ENCODE results near the gene UBR4.
"Not testable (repeated sequence)": the region's sequence is repeated elsewhere in the genome, so short reads cannot be mapped to it uniquely, and the experiment has no call there.

The UBR4 gene

DNA sequence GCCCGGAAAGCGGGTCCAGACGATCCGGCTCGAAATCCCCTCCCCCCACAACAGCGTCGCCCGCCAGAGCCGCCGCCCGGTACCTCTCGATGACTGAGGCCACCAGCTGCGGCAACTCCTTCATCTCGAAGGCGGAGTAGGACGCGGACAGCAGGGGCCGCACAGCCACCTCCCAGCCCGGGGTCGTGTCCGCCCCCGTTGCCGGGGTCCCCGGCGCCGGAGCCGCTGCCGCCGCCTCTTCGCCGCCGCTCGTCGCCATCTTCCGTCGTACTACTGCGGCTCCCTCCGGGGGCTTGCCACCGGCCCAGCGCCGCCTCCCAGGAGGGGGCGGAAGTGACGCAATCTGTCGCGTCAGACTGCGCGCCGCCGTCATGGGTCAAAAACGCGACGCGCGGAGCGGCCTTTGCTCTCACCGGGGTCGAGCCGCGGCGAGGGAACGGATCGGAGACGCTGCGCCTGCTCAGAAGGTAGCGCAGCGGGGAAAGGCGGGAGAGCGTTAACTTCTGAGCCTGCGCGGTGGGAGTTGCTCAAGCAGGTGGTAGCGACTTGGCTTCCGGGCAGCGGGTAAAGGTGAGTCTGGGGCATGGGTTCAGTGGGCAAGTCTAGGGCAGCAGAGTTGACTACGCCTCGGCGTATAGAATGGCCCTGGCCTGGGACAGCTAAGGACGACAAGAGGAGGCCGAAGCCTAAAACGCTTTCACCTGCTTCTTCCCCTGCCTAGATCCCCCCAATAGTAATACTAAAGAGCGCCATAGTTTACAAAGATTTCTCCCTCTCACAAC, at the start of gene UBR4:
TSS of gene UBR4 (minus strand) at position 277 of the 782 bp plus-strand sequence. CDS start at position 259, 18 bp downstream.
- in situ Hi-C loops (cut with MboI; ENCODE audit: low sequenced_read_pairs), result no loop called here

DNA sequence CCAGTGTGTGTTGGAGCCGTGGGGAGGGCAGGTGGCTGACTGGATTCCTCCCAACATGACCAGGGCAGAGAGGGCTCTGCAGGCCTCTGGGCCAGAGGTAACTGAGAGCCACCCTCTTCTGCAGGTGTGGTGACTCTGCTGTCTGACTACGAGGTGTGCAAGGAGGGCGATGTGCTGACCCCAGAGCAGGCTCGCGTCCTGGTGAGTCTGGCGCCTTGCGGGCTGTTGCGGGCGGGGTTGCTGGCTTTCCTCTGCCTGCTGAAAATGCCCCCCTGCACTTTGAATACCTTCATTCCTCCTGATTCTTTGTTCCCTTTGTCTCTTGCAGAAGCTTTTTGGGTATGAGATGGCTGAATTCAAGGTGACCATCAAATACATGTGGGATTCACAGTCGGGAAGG, 48.3 kb upstream of the UBR4 start:
- in situ Hi-C loops (cut with MboI; ENCODE audit: low sequenced_read_pairs), result no loop called here

DNA sequence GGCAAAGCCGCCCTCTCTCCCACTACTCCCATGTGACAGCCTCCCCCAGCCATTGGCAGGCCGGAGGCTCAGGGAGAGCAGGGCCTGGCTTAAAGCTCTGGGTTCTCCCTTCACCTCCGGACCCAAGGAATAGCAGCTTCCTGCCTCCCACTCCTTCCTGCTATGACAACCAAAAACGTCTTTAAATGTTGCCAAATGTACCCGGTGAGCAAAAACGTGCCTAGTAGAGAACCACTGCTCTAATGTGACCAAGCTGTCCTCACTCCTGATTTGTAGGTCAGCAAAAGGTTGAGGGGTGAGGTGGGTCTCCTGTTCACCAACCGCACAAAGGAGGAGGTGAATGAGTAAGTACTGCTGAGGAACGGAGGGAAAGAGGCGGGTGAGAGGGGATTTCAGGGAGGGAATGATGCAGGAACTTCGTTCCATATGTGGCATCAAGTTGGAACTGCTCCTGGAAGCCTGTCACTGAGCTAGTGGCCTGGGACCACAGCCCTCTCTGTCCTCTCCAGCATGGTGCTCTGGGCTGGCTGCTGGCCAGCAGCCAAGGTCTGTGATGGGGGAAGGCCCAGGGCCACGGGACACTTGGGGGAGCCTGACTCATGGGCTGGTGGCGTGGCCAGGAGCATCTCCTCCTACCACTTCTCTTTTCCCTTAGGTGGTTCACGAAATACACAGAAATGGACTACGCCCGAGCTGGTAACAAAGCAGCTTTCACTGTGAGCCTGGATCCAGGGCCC, 47.3 kb upstream of the UBR4 start:
- in situ Hi-C loops (cut with MboI; ENCODE audit: low sequenced_read_pairs), result no loop called here

DNA sequence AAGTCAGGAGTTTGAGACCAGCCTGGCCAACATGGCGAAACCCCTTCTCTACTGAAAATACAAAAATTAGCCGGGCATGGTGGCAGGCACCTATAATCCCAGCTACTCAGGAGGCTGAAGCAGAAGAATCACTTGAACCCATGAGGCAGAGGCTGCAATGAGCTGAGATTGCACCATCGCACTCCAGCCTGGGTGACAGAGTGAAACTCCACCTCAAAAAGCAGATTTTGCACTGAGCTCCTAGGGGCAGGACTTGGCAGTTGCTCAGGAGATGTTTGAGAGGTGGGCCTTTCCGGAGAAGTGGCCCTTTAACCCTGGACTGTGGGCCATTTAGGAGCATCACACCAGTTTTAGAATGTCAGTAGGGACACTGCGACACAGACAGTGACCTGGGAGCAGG, 46.2 kb upstream of the UBR4 start:
- in situ Hi-C loops (cut with MboI; ENCODE audit: low sequenced_read_pairs), result not testable (repeated sequence)

DNA sequence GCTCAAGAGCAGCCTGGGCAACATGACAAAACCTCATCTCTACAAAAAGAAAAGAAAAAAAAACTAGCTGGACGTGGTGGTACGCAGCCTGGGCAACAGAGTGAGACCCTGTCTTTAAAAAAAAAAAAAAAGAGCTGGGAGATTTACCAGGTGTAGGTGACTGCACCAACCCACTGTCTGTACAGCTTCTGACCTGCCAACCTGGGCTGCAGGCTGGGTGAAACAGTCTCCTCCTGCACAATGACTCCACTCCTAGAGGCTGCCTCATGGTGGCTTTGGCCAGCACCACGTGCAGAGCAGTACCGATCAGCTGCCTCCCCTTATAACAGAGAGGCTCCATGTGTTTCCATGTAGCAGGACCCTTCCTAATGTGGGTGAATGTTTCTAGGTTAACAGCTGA, 45.2 kb upstream of the UBR4 start:
- in situ Hi-C loops (cut with MboI; ENCODE audit: low sequenced_read_pairs), result no loop called here

DNA sequence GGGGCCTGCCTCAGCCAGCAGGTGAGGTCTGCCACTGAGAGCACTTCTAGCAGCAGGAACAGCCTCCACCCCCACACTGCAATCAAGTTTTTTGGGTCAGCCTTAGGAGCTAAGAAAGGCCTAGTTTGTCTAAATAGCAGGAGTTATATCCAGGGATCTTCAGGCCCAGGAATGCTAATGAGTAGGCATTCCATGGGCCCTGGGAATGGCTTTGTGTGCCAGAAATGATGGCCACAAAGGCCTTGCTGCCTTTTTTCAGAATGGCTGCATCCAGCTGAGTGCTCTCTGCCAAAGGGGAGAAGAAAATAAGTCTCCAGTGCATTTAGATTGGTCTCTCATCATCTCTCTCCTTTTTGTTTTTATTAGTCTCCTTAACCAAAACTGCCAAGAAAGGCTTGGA, 44.4 kb upstream of the UBR4 start:
- in situ Hi-C loops (cut with MboI; ENCODE audit: low sequenced_read_pairs), result no loop called here

DNA sequence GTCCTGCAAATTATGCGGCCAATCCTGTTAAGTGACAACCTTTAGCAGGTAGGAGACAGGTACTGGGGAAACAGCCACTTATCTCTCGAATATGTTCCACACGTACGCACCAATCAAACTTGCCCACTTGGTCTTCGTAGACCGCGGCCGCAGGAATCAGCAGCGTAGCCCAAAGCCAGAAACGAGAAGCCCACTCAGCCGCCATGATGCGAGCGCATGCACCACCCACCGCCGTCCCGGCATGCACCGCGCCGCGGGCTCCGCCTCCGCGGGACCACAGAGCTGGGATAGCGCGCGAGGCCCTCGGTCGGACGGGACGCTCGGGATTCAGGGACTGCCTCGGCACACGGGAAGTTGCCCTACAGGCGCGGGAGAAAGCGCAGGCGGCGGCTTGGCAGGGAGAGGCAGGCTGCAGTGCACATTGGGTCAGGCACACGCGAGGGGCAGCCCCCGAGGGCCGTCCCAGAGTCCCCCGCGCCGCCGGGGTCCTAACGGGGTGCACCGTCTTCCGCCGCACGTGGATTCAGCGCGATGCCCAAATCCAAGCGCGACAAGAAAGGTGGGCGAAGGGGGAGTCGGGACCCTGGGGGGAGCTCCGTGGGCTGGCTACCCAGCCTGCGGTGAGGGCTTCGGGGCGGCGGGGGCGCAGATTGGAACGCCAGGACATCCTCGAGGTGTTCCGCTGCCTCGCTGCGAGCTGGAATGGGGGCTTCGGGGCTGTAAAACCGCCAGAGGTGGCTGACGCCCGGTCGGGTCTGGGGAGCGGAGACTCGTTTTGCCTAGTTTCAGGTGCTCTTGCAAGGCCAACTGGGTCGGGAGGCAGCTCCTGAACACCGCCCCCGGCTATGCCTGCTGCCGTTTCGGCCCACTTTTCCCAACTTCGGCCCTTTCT, 41.5 kb upstream of the UBR4 start, which contains the start of the genes EMC1 and MRTO4:
TSS of gene EMC1 (minus strand) at position 220 of the 892 bp plus-strand sequence. CDS start at position 205, 15 bp downstream.
TSS of gene MRTO4 (plus strand) at position 501 of the 892 bp plus-strand sequence. CDS start at position 532, 31 bp downstream.
- in situ Hi-C loops (cut with MboI; ENCODE audit: low sequenced_read_pairs), result no loop called here

DNA sequence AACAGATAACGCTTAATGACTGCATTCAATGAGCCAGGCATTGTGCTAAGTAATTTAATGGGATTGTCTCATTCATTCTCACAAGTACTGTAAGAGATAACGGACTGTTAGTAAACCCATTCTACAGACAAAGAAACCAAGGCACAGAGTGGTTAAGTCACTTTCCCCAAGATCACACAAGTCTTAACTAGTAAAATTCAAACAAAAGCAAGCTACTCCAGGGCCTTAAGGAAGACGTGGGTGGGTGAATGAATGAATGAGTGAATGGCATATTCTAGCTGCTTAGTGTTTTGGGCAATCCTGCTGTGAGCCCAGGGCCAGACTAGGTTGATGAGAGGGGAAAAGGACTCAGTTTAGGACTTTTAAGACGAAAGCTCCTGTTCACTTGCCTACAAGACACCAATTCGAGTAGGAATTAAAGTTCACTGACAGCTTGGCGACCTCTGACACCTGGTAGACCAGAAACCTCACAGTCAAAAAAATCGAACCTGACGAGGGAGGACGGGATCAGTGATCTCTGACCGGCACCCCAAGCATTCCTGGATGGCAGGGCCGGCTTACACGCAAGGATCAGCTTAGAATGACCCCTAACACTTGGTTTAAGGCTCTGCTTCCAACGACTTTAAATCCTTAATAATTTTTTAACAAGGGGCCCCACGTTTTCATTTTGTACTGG, 40.7 kb upstream of the UBR4 start:
- in situ Hi-C loops (cut with MboI; ENCODE audit: low sequenced_read_pairs), result no loop called here

DNA sequence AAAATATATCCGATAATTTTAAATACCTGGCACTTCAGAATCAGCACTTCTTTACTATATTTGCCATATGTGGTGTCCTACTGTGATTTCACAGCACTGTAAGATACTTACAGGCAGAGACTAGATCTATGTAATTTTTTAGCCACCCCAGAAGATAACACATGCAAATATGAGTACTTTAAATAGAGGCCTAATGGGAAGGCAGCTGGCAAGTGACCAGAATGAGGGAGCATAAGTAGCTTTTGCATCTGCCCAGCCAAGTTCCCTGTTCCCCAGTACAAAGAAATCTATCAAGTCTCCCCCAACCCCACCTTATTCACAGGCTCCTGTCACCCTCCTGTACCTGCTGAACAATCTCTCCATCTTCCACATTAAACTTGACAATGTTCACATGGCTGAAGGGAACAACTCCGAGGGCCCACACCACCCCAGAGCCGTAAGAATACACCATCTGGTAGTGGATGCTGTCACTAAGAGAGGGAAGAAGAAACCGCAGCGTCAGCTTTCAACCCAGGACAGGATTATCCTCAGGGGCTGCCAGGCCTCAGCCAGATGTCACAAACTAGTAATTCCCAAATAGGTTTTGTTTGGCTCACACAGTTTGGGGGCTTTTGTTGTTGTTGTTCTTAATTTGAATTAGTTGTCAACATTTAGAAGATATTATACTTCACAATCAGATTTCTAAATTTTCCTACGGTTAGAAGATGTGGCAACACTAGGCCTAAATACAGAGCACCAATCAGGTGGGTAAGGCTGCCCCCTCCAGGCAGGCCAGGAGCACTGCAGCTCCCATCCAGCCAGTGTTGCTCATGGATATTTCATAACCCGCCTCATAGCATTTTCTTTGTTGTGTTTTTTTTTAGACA, 30.8 kb upstream of the UBR4 start:
- in situ Hi-C loops (cut with MboI; ENCODE audit: low sequenced_read_pairs), result loop anchor here (10.0 kb wide), 1 partner anchor 346 kb away; no protein-coding TSS in a partner anchor

DNA sequence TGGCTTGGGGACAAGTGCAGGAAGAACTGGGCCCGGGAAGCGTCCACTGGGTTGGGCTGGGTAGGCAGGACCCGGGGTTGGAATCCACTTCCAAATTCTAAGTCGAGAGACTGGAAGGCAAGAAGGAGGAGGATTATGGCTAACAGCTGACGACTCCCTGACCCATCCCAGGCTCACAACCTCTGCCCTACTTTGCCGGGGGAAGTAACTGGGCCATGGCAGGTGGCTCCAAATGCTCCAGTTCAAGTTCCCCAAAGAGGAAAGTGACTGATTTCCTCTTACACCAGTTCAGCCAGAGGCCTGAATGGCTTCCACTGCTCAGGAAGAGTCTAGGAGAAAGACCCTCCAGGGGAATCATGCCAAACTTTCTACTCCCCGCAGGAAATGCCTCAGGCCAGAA, 29.8 kb upstream of the UBR4 start:
- in situ Hi-C loops (cut with MboI; ENCODE audit: low sequenced_read_pairs), result loop anchor here (10.0 kb wide), 1 partner anchor 345 kb away; no protein-coding TSS in a partner anchor

DNA sequence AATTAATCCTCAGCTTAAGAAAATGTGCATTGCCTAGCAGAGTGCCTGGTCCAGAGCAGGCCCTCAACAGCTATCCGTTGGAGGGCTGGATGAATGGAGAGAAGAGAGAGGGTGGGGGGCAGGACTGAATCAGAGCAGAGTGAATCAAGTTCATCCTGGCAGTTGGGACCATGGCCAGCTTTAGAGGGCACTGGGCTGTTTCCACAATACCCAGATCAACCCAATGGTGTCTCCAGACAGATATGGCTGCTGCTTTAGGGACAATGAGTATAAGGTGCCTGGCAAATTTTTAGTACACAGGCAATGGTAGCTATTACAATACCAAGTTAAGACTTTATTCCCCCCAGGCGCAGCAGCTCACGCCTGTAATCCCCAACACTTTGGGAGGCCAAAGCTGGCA, 24.2 kb upstream of the UBR4 start:
- in situ Hi-C loops (cut with MboI; ENCODE audit: low sequenced_read_pairs), result no loop called here

DNA sequence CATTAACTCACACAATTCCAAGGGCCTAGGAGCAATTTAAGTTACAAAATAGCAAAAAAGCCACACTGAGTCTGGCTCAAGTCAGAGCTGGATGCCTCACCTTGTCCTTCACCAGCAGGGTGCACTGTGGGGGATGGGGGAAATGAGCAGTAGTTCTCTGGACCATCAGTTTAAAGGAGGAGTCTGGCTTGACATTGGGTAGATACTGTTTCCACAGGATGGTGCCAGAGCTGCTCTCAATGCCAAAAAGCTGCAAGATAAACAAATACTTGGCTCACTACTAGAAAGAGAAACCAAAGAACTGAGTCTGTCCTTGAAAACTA, 22.4 kb upstream of the UBR4 start:
- in situ Hi-C loops (cut with MboI; ENCODE audit: low sequenced_read_pairs), result no loop called here

DNA sequence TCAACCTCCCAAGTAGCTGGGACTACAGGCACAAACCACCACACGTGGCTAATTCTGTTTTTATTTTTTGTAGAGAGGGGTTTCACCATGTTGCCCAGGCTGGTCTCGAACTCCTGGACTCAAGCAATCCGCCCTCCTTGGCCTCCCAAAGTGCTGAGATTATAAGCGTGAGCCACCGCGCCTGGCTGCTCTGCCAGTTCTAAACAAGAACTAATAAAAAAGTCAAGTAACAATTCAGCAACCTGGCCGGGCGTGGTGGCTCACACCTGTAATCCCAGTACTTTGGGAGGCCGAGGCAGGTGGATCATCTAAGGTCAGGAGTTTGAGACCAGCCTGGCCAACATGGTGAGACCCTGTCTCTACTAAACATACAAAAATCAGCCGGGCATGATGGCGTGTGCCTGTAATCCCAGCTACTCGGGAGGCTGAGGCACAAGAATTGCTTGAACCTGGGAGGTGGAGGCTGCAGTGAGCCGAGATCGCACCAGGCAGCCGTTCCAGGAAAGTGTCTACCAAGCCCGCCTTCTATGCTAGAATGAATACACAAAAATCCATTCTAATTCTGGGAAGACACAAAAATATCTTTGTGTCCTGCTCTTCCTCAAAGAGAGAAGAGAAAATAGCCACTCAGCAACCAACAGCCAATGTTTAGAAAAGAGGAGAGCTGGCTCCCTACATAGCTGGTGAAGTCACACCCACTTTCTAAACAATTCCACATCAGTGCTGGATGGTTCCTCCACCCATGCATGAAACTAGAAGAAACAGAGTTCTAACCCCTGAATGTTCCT, 21.9 kb upstream of the UBR4 start:
- in situ Hi-C loops (cut with MboI; ENCODE audit: low sequenced_read_pairs), result not testable (repeated sequence)

DNA sequence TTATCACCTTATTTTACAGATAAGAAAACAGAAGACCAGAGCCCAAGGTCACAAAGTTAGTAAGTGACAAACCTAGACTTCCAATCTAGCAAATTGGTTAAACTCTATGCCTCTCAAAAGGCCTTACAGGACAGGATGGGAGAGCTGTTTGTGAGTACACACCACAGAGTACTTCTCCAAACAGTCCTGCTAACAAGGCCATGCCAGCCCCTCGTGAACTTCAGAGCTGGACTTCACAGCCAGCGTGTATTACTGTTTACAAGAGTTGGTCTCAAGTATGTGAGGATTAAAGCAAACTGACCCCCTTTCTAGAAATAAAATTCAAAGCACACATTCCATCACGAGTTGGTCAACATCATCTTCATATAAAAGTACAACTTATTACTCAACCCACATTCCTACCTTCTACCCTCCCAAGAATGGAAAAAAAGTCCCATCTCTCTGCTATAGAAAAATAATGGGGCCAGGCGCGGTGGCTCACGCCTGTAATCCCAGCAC, 19.8 kb upstream of the UBR4 start:
- in situ Hi-C loops (cut with MboI; ENCODE audit: low sequenced_read_pairs), result no loop called here

DNA sequence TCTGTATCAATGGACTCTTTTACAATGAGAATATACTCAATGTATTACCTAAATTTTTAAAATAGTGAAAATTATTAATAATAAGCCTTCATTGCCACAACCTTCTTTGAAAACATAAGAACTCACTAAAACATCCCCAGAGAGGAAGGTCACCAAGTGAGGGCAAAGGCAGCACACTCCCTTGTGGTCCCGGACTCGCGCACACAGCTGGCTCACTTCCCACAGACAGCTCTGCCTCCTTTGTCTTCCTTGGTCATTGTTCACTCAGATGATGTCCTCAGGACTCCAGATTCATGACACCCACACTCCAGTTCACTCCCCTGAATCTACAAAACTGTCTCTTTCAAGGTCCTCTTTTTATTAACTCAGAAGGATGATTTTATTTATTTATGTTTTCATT, 19.2 kb upstream of the UBR4 start:
- in situ Hi-C loops (cut with MboI; ENCODE audit: low sequenced_read_pairs), result no loop called here

DNA sequence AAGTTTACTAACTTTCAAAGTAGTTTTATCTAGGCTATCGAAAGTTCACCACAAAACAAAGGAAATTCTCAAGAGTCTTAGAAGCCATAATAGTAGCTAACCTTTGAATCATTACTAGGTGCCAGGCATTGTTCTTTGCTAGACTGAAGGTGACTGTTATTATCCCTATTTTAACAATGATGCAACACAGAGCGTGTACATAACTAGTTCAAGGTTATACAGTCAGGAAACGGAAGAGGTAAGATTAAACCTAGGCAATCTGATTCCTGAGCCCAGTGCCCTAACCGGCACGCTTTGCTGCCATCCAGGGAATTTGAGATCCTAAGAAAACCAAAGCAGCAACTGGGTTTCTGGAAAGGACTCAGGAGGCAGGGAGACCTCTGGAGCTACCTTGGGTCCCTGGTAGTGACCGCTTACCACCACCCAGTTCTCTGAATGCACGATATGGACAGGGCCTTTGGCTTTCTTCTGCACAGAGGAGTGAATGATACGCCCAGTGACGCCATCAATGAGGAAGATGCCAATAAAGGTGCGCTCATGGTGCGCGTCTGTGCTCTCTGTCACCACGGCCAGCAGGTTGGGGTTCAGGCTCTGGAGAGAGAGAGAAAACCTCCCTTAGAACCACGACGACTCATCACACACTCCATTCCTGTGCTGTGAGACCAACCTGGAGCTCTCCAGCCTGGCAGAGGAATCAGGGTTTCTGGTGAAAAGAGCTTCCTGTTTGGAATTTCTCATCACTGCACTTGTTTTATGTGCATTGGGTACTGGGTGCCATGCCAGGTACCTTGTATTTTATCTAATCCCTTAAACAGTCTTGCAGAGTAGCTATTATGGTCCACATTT, 13.1 kb upstream of the UBR4 start:
- in situ Hi-C loops (cut with MboI; ENCODE audit: low sequenced_read_pairs), result no loop called here

DNA sequence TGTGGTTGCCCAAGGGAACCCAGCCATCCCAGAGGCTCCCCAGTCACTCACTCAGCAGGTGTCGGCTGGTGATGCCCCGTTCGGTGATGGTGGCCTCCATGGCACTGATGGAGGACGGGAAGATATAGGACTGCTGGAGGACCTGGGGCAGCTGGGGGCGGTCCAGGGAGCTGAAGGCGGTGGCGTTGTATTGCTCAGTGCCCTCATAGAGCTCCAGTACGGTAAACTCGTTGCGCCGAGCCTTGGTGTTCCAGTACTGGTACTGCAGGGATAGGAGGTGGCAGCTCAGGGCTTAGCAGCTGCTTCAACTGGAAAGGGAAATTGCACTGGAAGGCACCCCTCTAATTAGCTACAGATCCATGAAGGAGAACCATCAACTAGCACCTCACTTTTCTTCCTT, 12.5 kb upstream of the UBR4 start:
- in situ Hi-C loops (cut with MboI; ENCODE audit: low sequenced_read_pairs), result no loop called here

DNA sequence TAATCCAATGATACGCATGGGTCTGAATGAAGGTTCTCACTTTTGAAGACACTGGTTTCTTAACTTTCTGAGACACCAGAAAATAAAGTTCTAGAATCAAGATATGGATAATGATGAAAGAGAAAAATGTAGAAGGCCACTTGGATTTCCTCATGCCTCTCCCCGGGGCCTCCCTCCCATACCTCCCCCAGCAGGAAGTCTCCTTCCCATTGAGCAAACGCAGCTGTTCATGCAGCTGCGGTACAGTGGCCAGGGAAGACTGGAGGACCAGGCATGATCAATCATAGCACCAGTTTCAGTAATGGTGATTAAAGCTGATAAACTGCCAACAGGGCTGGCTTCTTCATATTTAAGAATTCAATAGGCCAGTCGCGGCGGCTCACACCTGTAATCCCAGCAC, 10.9 kb upstream of the UBR4 start:
- in situ Hi-C loops (cut with MboI; ENCODE audit: low sequenced_read_pairs), result no loop called here

Data from HL-60/S4 (cell line).